ENCODE results near the gene POM121. TPM values are rescaled to one million over a fixed set of nuclear protein-coding genes. Genes with fewer than 3 reads are reported as not detected.
"Not testable (repeated sequence)": the region's sequence is repeated elsewhere in the genome, so short reads cannot be mapped to it uniquely, and the experiment has no call there.

Gene POM121
- total and polyA plus RNA-seq, 2 of the 8 experiments (the other 6 are each of a cell fraction or from before 2014, with no cell fraction given): 11.5 to 57.0 TPM

DNA sequence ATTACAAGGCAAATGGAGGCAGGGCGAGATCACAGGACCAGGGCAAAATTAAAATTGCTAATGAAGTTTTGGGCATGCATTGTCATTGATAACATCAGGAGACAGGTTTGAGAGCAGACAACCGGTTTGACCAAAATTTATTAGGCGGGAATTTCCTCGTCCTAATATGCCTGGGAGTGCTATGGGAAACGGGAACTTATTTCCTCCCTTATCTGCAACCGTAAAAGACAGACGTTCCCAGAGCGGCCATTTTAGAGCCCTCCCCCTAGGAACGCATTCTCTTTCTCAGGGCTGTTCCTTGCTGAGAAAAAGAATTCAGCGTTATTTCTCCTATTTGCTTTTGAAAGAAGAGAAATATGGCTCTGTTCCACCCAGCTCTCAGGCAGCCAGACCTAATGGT lies 16.5 kb upstream of the POM121 start:
- H2BK12ac ChIP-seq (ENCODE audit: low read depth, low read length); H3K27me3 ChIP-seq (replicated peaks in 1 of 4; ENCODE audit: control insufficient read depth in 3 of 4, extremely low read depth in 1 of 4, insufficient read depth in 3 of 4, low read length in 3 of 4); FAIRE-seq; H3K23me2 ChIP-seq (ENCODE audit: low read depth, low read length); H2AK5ac ChIP-seq (ENCODE audit: low read depth, low read length); H3K9ac ChIP-seq (replicated peaks in 1 of 4; ENCODE audit: extremely low read depth in 1 of 4, low read depth in 3 of 4, low read length in 3 of 4); H3K56ac ChIP-seq (replicated peaks; ENCODE audit: insufficient read length, low read depth, low read length); H4K8ac ChIP-seq (ENCODE audit: extremely low read depth, insufficient read depth, low read length); H3K4me1 ChIP-seq (replicated peaks in 1 of 4; ENCODE audit: control insufficient read depth in 3 of 4, insufficient read depth in 4 of 4, low read length in 3 of 4); POLR2A ChIA-PET (ENCODE audit: partially characterized antibody); H2BK5ac ChIP-seq (ENCODE audit: low read depth, low read length); H3K14ac ChIP-seq (ENCODE audit: insufficient read length); H3K4ac ChIP-seq (replicated peaks; ENCODE audit: insufficient read length, low read depth, low read length); CTCF ChIA-PET (ENCODE audit: partially characterized antibody); H3K18ac ChIP-seq (ENCODE audit: extremely low read depth, low read length); H4K20me1 ChIP-seq (replicated peaks in 1 of 2; ENCODE audit: control insufficient read depth in 1 of 2, insufficient read depth in 2 of 2, low read length in 2 of 2); H4K5ac ChIP-seq (ENCODE audit: insufficient read length, low read depth, low read length); H3K27ac ChIP-seq (ENCODE audit: low read depth, low read length); H2AFZ ChIP-seq (ENCODE audit: low read length); H3K9me3 ChIP-seq (ENCODE audit: insufficient read depth in 2 of 2, low read depth in 1 of 2, low read length in 1 of 2); H2BK20ac ChIP-seq (ENCODE audit: low read length); H2BK120ac ChIP-seq (replicated peaks; ENCODE audit: low read depth, low read length); H4K91ac ChIP-seq (replicated peaks; ENCODE audit: insufficient read length, low read length); H3K23ac ChIP-seq (ENCODE audit: insufficient read length); H3K79me1 ChIP-seq (ENCODE audit: low read depth, low read length); H3K36me3 ChIP-seq (ENCODE audit: control insufficient read depth in 2 of 4, insufficient read depth in 4 of 4, low read length in 3 of 4); H3K4me3 ChIP-seq (ENCODE audit: extremely low read depth in 1 of 4, insufficient read depth in 2 of 4, low read depth in 3 of 4, low read length in 4 of 4); H2BK15ac ChIP-seq (ENCODE audit: low read length): not testable (repeated sequence)
- peak overlapping the region in 1 of 2 experiments; percentile 21; a peak in 1 of 4 replicates for H3K4me2 ChIP-seq (ENCODE audit: insufficient read depth in 1 of 2, low read depth in 2 of 2, low read length in 2 of 2)
- WGBS, 2 experiments (ENCODE audit: extremely low coverage in 1 of 2, insufficient coverage in 1 of 2, insufficient read length in 1 of 2, insufficient replicate concordance in 2 of 2, low coverage in 1 of 2, low lambda C conversion rate in 2 of 2, missing lambda C conversion rate in 1 of 2): 29% methylated on average over 10 of the region's 10 CpGs; no CpG with 5 or more reads in 1 of the 2 experiments
- TF ChIP-seq, protein P1, sequence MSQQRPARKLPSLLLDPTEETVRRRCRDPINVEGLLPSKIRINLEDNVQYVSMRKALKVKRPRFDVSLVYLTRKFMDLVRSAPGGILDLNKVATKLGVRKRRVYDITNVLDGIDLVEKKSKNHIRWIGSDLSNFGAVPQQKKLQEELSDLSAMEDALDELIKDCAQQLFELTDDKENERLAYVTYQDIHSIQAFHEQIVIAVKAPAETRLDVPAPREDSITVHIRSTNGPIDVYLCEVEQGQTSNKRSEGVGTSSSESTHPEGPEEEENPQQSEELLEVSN (IDR thresholded peaks at IDR 0.05): peak; percentile 60; the same call in 1 of the 2 replicates
- TF ChIP-seq EP300 (IDR thresholded peaks at IDR 0.05; ENCODE audit: borderline replicate concordance in 1 of 2, low read depth in 2 of 2, low read length in 2 of 2) (peak in 1 of 2 experiments; percentile 92; a peak in 1 of 3 replicates), YY1 (IDR thresholded peaks at IDR 0.05; ENCODE audit: low read depth, low read length) (peak; percentile 86)
- peaks cover 0 to 11% of the 10 kb centered on the region in 2 experiments; a peak in 2 of 4 replicates for H3K79me2 ChIP-seq (ENCODE audit: control insufficient read depth in 1 of 2, insufficient read depth in 2 of 2, low read length in 2 of 2)
- DNase-seq (ENCODE audit: low read depth in 1 of 2, low spot score in 2 of 2): peak in 1 of 2 experiments; percentile 54

Measured in H1 (cell line).